ENCODE data around the gene RGL1.

Gene RGL1

GRCh38 chr1:183932412-183932811, 127.5 kb downstream of the RGL1 start:
- Histone ChIP-seq H3K36me3 (peaks cover 27% of the 10 kb centered on the region), H3K27me3 (no peaks in the 10 kb centered on the region), H3K9me3 (no peaks in the 10 kb centered on the region), H3K4me3 (no peak overlapping the region), H3K4me2 (no peak overlapping the region), H3K9ac (no peak overlapping the region), H3K4me1 (peaks cover 4% of the 10 kb centered on the region; the same call in 1 of the 2 replicates), H4K20me1 (no peaks in the 10 kb centered on the region), H3K27ac (no peak overlapping the region)
- no peak for TF ChIP-seq Cebpa-rat (IDR thresholded peaks at IDR 0.05)

- Histone ChIP-seq H3K9ac (no peak overlapping the region), H3K4me2 (no peak overlapping the region), H4K20me1 (no peaks in the 10 kb centered on the region), H3K27me3 (no peaks in the 10 kb centered on the region), H3K36me3 (peaks cover 14% of the 10 kb centered on the region), H3K27ac (no peak overlapping the region), H3K4me1 (peaks cover 4% of the 10 kb centered on the region; the same call in 1 of the 2 replicates), H3K4me3 (no peak overlapping the region), H3K9me3 (no peaks in the 10 kb centered on the region)
- no peak for TF ChIP-seq Cebpa-rat (IDR thresholded peaks at IDR 0.05)
These were observed 128.7 kb downstream of the RGL1 start for GRCh38 chr1:183933528-183934179.

GRCh38 chr1:183934314-183934713, 129.4 kb downstream of the RGL1 start:
- H3K27me3 ChIP-seq: no peaks in the 10 kb centered on the region
- H3K4me2 ChIP-seq: no peak overlapping the region
- no peak overlapping the region for H3K4me3 ChIP-seq
- H3K27ac ChIP-seq: no peak overlapping the region
- H3K4me1 ChIP-seq: peaks cover 4% of the 10 kb centered on the region; the same call in 1 of the 2 replicates
- TF ChIP-seq Cebpa-rat (IDR thresholded peaks at IDR 0.05): no peak
- H3K9ac ChIP-seq: no peak overlapping the region
- no peaks in the 10 kb centered on the region for H4K20me1 ChIP-seq
- H3K36me3 ChIP-seq: peaks cover 8% of the 10 kb centered on the region
- no peaks in the 10 kb centered on the region for H3K9me3 ChIP-seq

GRCh38 chr1:183936009-183936408, 131.1 kb downstream of the RGL1 start:
- no peaks in the 10 kb centered on the region for H4K20me1 ChIP-seq
- H3K36me3 ChIP-seq: no peaks in the 10 kb centered on the region
- no peaks in the 10 kb centered on the region for H3K27me3 ChIP-seq
- H3K4me3 ChIP-seq: no peak overlapping the region
- H3K9me3 ChIP-seq: no peaks in the 10 kb centered on the region
- H3K27ac ChIP-seq: no peak overlapping the region
- H3K4me1 ChIP-seq: no peaks in the 10 kb centered on the region
- no peak for TF ChIP-seq Cebpa-rat (IDR thresholded peaks at IDR 0.05)
- H3K9ac ChIP-seq: no peak overlapping the region
- H3K4me2 ChIP-seq: no peak overlapping the region

GRCh38 chr1:183936791-183937190, 131.9 kb downstream of the RGL1 start:
- no peaks in the 10 kb centered on the region for H3K36me3 ChIP-seq
- TF ChIP-seq Cebpa-rat (IDR thresholded peaks at IDR 0.05): no peak
- no peak overlapping the region for H3K9ac ChIP-seq

GRCh38 chr1:183937611-183938010, 132.7 kb downstream of the RGL1 start:
- peaks cover 9% of the 10 kb centered on the region for H3K4me1 ChIP-seq
- TF ChIP-seq Cebpa-rat (IDR thresholded peaks at IDR 0.05): no peak
- no peak overlapping the region for H3K4me3 ChIP-seq
- no peak overlapping the region for H3K9ac ChIP-seq
- no peaks in the 10 kb centered on the region for H3K36me3 ChIP-seq
- no peaks in the 10 kb centered on the region for H3K27me3 ChIP-seq
- no peak overlapping the region for H3K4me2 ChIP-seq
- no peak overlapping the region for H3K27ac ChIP-seq
- no peaks in the 10 kb centered on the region for H3K9me3 ChIP-seq
- no peaks in the 10 kb centered on the region for H4K20me1 ChIP-seq

More at GRCh38 chr1:183936791-183937190, 131.9 kb downstream of the RGL1 start:
- Histone ChIP-seq H3K4me1 (peaks cover 1% of the 10 kb centered on the region; the same call in 1 of the 2 replicates), H3K4me2 (no peak overlapping the region), H3K9me3 (no peaks in the 10 kb centered on the region), H4K20me1 (no peaks in the 10 kb centered on the region), H3K27me3 (no peaks in the 10 kb centered on the region), H3K4me3 (no peak overlapping the region), H3K27ac (no peak overlapping the region)

GRCh38 chr1:183941001-183941400, 136.1 kb downstream of the RGL1 start:
- no peak overlapping the region for H3K4me2 ChIP-seq

GRCh38 chr1:183942933-183943693, 138.2 kb downstream of the RGL1 start:
- TF ChIP-seq Cebpa-rat (IDR thresholded peaks at IDR 0.05): peak; percentile 67
- no peak overlapping the region for H3K4me3 ChIP-seq
- no peak overlapping the region for H3K27ac ChIP-seq
- no peaks in the 10 kb centered on the region for H3K9me3 ChIP-seq
- peak overlapping the region; percentile 59 for H3K4me2 ChIP-seq
- H4K20me1 ChIP-seq: no peaks in the 10 kb centered on the region
- H3K9ac ChIP-seq: no peak overlapping the region
- H3K4me1 ChIP-seq: peaks cover 22% of the 10 kb centered on the region
- no peaks in the 10 kb centered on the region for H3K36me3 ChIP-seq
- H3K27me3 ChIP-seq: no peaks in the 10 kb centered on the region

More at GRCh38 chr1:183941001-183941400, 136.1 kb downstream of the RGL1 start:
- Histone ChIP-seq H3K9ac (no peak overlapping the region), H3K27me3 (no peaks in the 10 kb centered on the region), H3K9me3 (no peaks in the 10 kb centered on the region), H3K4me1 (peaks cover 22% of the 10 kb centered on the region), H3K4me3 (no peak overlapping the region), H3K27ac (no peak overlapping the region), H3K36me3 (no peaks in the 10 kb centered on the region), H4K20me1 (no peaks in the 10 kb centered on the region)
- TF ChIP-seq Cebpa-rat (IDR thresholded peaks at IDR 0.05): no peak

GRCh38 chr1:183945428-183946319, 140.8 kb downstream of the RGL1 start:
- H3K9me3 ChIP-seq: no peaks in the 10 kb centered on the region; the same call in 1 of the 2 replicates
- no peak overlapping the region for H3K27ac ChIP-seq
- no peaks in the 10 kb centered on the region for H4K20me1 ChIP-seq
- no peak for TF ChIP-seq Cebpa-rat (IDR thresholded peaks at IDR 0.05)
- no peaks in the 10 kb centered on the region for H3K36me3 ChIP-seq
- H3K4me2 ChIP-seq: no peak overlapping the region
- peaks cover 22% of the 10 kb centered on the region for H3K4me1 ChIP-seq
- H3K27me3 ChIP-seq: no peaks in the 10 kb centered on the region
- H3K4me3 ChIP-seq: no peak overlapping the region
- H3K9ac ChIP-seq: no peak overlapping the region

All from BLaER1 (cell line).